Vagina (tissue), 2 donors: Measurements from ENCODE around the gene TMIGD2. TPM values are rescaled to one million over a fixed set of nuclear protein-coding genes. Genes with fewer than 3 reads are reported as not detected.

Experiments used
- DNase-seq, 2 donors: peaks; one replicate each; pipeline ENCODE4 v3.0.0-alpha.2; 2017; ENCODE audit errors: extremely low spot score in 2 of 2
- H3K27ac ChIP-seq: fragments of 200-600 bp; sonication (generic); one replicate; pipeline ENCODE4 v1.5.1; 2019
- H3K27me3 ChIP-seq: fragments of 200-600 bp; sonication (generic); one replicate; pipeline ENCODE4 v1.5.1; 2019
- H3K36me3 ChIP-seq, 2 donors: fragments of 200-600 bp; sonication (generic); one replicate each; pipeline ENCODE4 v1.5.1; 2017 to 2019
- H3K4me1 ChIP-seq: fragments of 200-600 bp; sonication (generic); one replicate; pipeline ENCODE4 v1.5.1; 2019
- H3K4me3 ChIP-seq, 2 donors: fragments of 200-600 bp; sonication (generic); 1 replicate in 1 of 2; 2 replicates in 1 of 2; pipeline ENCODE4 v1.5.1; 2016 to 2019
- H3K9me3 ChIP-seq: fragments of 200-600 bp; sonication (generic); one replicate; pipeline ENCODE4 v1.5.1; 2019
- CTCF ChIP-seq, 3 experiments: fragments of 450-650 bp in 2 of 3; fragments of 200-600 bp in 1 of 3; sonication (generic) in 1 of 3; IDR thresholded peaks; one replicate each; pipeline ENCODE4 v1.5.1; 2017 to 2019; ENCODE audit warnings: antibody characterized with exemption in 3 of 3, mild to moderate bottlenecking in 2 of 3, moderate library complexity in 2 of 3
- POLR2A ChIP-seq, 2 donors: fragments of 450-650 bp; IDR thresholded peaks; one replicate each; pipeline ENCODE4 v1.6.1; 2017; ENCODE audit warnings: antibody characterized with exemption in 2 of 2, mild to moderate bottlenecking in 2 of 2, moderate library complexity in 2 of 2
- POLR2AphosphoS5 ChIP-seq, 2 donors: sonication (generic); formaldehyde crosslinking; IDR thresholded peaks; one replicate each; pipeline ENCODE4 v1.9.0; 2017; ENCODE audit warnings: antibody characterized with exemption in 2 of 2, mild to moderate bottlenecking in 2 of 2, low read depth in 1 of 2; ENCODE audit not compliant: insufficient read depth in 1 of 2
- intact Hi-C: fragments of 100-400 bp; cut with DNase I; formaldehyde crosslinking; loops from one replicate; pipeline ENCODE4 v1.15.1; 2023
- total RNA-seq: library from RNA; depleted of rRNA; stranded (reverse); fragments of >200 nt; gene quantifications from one replicate; pipeline ENCODE4 v1.2.3, GENCODE V29; 2016

The TMIGD2 gene
- total RNA-seq, 1 donor from 2014 or later: not detected

- intact Hi-C loops: no loop called here
- no peak for DNase-seq
- no peak for TF ChIP-seq POLR2AphosphoS5 (IDR thresholded peaks at IDR 0.05; ENCODE audit: insufficient read depth in 1 of 2, low read depth in 1 of 2)
- no peak for TF ChIP-seq POLR2A (IDR thresholded peaks at IDR 0.05)
- TF ChIP-seq CTCF (IDR thresholded peaks at IDR 0.05): peak; percentile 73 to 86 (median 74)
- Histone ChIP-seq H3K27ac (no peak overlapping the region), H3K27me3 (no peaks in the 10 kb centered on the region), H3K4me1 (no peaks in the 10 kb centered on the region), H3K9me3 (no peaks in the 10 kb centered on the region), H3K4me3 (no peak overlapping the region), H3K36me3 (peaks cover 0 to 46% of the 10 kb centered on the region in 2 donors)
These were observed 34.9 kb downstream of the TMIGD2 start for GRCh38 chr19:4267101-4267900.

- peaks cover 0 to 55% of the 10 kb centered on the region in 2 donors for H3K36me3 ChIP-seq
- TF ChIP-seq POLR2AphosphoS5 (IDR thresholded peaks at IDR 0.05; ENCODE audit: insufficient read depth in 1 of 2, low read depth in 1 of 2): no peak
- no peak for TF ChIP-seq POLR2A (IDR thresholded peaks at IDR 0.05)
- TF ChIP-seq CTCF (IDR thresholded peaks at IDR 0.05): no peak
These were observed 35.8 kb downstream of the TMIGD2 start for GRCh38 chr19:4266253-4267000.

GRCh38 chr19:4264812-4265211, 37.4 kb downstream of the TMIGD2 start:
- Histone ChIP-seq H3K4me3 (no peak overlapping the region), H3K9me3 (no peaks in the 10 kb centered on the region), H3K4me1 (no peaks in the 10 kb centered on the region), H3K36me3 (peaks cover 0 to 71% of the 10 kb centered on the region in 2 donors), H3K27me3 (no peaks in the 10 kb centered on the region), H3K27ac (no peak overlapping the region)
- no peak for DNase-seq
- intact Hi-C loops: no loop called here
- TF ChIP-seq POLR2AphosphoS5 (IDR thresholded peaks at IDR 0.05; ENCODE audit: insufficient read depth in 1 of 2, low read depth in 1 of 2): no peak
- TF ChIP-seq POLR2A (IDR thresholded peaks at IDR 0.05): no peak
- no peak for TF ChIP-seq CTCF (IDR thresholded peaks at IDR 0.05)

More at GRCh38 chr19:4266253-4267000, 35.8 kb downstream of the TMIGD2 start:
- Histone ChIP-seq H3K4me3 (no peak overlapping the region), H3K4me1 (no peaks in the 10 kb centered on the region), H3K27ac (no peak overlapping the region), H3K27me3 (no peaks in the 10 kb centered on the region), H3K9me3 (no peaks in the 10 kb centered on the region)
- no peak for DNase-seq
- intact Hi-C loops: no loop called here

- TF ChIP-seq POLR2AphosphoS5 (IDR thresholded peaks at IDR 0.05; ENCODE audit: insufficient read depth in 1 of 2, low read depth in 1 of 2) (no peak), CTCF (IDR thresholded peaks at IDR 0.05) (no peak), POLR2A (IDR thresholded peaks at IDR 0.05) (no peak)
- intact Hi-C loops: no loop called here
- Histone ChIP-seq H3K9me3 (peaks cover 5% of the 10 kb centered on the region), H3K4me1 (no peaks in the 10 kb centered on the region), H3K36me3 (peaks cover 0 to 89% of the 10 kb centered on the region in 2 donors), H3K27me3 (no peaks in the 10 kb centered on the region), H3K27ac (no peak overlapping the region), H3K4me3 (no peak overlapping the region)
- DNase-seq: no peak
These were observed 41.5 kb downstream of the TMIGD2 start for GRCh38 chr19:4260613-4261191.
